GM19438 (cell line): ENCODE measurements around the gene LRPPRC.
A peak's percentile ranks its signal among the peaks of the same experiment; 100 is the strongest.
"Not testable (repeated sequence)": the region's sequence is repeated elsewhere in the genome, so short reads cannot be mapped to it uniquely, and the experiment has no call there.

Source experiments
- ATAC-seq: cut with Tn5 transposase; IDR thresholded peaks from one replicate; pipeline ENCODE4 v1.9.1; 2021; ENCODE audit warnings: low read depth; ENCODE audit not compliant: unreplicated experiment

Gene LRPPRC

GRCh38 chr2:43924463-43924862, 71.3 kb downstream of the LRPPRC start:
- no peak for ATAC-seq

DNA sequence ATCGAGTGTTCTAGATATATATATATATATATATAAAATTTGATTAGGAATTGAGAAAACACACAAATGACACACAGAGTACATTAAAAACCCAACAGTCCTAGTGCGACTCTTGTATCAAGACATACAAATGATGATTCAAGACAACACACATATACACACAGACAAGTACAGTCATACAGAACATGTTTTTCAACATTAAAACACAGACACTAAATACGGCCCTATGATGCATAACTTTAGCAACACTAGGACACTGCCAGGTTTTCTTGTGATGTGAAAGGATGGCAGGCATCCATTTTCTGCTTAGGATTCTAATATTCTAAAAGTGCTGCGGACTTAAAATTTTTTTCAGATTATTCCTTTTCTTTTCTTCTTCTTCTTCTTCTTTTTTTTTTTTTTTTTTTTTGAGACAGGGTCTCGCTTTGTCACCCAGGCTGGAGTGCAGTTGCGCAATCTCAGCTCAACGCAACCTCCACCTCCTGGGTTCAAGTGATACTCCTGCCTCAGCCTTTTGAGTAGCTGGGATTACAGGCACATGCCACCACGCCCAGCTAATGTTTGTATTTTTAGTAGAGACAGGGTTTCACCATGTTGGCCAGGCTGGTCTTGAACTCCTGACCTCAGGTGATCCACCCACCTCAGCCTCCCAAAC, 84.5 kb downstream of the LRPPRC start:
- not testable (repeated sequence) for ATAC-seq

GRCh38 chr2:43906448-43907109, 89.2 kb downstream of the LRPPRC start:
- ATAC-seq = no peak

GRCh38 chr2:43905871-43906270, 89.9 kb downstream of the LRPPRC start:
- no peak for ATAC-seq

DNA sequence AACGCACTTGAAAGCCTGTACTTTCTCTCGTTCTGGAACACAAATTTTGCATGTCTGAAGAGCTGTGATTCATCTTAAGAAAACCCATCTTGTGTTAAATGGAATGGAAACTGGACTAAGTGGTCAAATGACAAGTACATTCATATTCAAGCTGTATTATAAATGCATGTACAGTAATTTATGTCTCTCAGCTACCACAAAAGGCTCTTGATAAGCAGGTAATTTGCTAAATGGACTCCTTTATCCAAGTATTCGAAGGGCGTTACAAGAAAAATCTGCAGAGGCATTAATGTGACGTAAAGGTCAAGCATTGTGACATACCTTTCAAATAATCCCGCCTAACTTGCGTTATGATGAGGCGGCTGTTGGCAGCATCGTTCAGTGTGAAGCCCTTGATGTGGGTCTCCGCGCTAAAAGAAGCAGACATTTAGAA, 90.4 kb downstream of the LRPPRC start:
- no peak for ATAC-seq

- no peak for ATAC-seq
These were observed 96.2 kb downstream of the LRPPRC start for GRCh38 chr2:43899589-43899988.

GRCh38 chr2:43898838-43899346, 96.9 kb downstream of the LRPPRC start:
- ATAC-seq = no peak

DNA sequence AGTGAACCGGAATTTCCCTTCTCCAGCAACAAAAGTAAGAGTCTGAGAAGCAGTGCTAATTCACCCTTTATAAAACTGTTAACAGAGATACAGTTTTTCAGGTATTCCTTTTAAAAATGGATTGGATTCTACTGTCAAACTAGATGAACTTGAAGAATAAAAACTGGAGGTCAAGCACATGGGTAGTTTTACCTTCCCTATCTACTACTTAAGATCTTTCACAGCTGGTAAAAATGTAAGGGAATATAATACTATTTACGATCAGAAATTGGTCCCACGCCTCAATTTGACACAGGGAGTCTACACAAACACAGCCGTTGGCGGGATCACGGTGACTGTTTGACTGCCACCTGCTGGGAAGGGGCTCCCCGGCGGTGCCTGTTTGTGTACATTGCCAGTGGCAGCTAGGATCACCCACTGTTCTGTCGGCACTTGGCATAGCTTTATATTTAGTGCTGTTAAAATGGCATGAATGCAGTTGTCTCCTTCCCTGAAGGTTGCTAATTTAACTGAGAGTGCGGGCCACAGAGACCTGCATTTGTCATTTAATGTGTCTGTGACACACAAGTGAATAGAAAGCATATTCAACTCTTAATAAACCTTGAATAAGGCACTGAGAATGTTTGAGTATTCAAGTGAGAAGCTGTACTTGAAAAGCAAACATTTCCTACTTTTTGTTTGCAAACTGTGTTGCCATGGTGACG, 97.5 kb downstream of the LRPPRC start:
- ATAC-seq = no peak

DNA sequence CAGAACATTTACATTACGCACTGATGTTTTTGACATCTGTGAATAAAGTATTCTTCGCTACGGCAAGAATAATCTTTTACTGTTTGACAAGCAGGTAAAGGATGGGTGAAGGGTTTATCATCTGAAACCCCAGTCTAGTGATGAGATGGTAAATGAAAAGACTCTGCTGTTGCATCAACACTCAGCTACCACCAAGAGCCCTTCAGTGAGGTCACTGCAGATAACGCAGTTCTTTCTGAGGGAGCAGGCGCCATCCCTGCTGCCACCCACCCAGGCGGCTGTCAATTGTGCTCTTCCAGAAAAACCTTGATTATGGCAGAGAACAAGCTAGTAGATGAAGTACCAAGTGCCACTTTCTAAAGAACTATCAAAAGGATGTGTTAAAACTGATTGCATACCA, 98.3 kb downstream of the LRPPRC start:
- ATAC-seq = no peak

GRCh38 chr2:43896906-43897305, 98.9 kb downstream of the LRPPRC start:
- ATAC-seq = no peak

DNA sequence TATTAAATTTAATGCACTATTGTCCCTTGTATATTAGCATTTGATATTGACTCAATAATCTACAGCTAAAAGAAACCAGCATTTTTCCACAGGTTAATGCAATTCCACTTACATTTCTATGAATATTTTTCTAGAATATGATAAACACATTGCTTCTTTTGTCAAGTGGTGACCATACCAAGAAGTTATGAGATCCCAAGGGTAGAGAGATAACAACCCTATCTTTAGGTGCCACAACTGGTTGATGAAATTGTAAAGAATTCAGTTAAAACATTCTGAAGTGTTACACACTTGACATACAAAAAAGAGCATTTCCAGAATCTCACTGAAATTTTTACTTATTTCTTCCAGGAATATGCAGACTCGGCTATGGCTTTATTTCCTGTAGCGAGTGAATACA, 101.0 kb downstream of the LRPPRC start:
- no peak for ATAC-seq

DNA sequence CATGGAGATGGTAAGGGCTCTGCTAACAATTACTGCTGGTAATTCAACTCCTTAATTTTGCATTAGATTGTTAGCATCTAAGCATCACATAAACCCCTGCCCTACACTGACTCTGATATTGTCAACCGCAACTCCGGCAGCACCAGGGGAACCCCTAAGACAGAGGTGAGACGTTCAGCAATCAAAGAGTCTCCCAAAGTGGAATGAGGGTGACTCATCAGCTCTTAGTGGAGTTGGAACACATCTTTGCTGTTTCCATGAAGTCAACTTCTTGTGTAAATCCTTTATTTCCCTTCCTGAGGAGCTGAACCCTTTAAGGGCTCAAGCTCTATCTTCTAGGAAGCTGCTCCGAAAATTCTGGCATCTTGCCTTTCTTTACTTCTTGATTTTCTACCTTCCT, 104.9 kb downstream of the LRPPRC start:
- ATAC-seq = no peak

DNA sequence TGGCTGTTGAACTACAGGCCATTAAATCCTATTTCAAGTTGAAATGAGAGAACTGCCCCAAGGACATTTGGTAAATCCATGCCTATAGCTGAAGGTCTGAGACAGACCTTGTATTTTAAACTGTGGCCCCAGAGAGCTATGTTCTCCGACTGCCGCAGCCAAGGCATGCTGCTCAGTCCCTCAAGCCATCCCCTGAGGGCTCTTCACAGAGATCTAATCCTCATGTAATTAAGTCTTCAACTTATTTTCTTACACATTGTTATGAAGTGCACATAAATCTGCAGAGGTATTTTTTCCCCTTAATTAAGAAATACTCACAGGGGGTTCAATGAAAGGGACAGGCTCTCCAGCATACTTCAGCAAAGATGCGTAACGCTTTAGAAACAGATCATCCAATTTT, 106.4 kb downstream of the LRPPRC start:
- no peak for ATAC-seq

DNA sequence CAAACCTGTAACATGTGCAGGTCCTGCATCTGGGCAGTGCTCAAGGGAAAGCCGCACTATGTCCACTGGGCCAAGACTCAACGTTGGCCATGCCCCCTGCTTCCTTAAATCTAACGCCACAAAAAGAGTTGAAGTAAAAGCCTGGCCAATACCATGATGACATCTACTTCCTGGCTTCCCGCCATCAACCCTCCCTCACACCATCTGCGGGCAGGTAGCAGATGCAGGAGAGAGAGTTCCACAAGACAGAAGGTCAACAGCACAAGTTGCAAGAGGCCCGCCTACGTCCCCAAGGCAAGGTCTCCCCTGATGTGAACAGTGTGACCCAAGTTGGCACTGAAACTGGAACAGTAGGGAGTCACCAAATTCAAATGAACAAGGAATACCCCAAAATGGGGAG, 108.6 kb downstream of the LRPPRC start:
- no peak for ATAC-seq

DNA sequence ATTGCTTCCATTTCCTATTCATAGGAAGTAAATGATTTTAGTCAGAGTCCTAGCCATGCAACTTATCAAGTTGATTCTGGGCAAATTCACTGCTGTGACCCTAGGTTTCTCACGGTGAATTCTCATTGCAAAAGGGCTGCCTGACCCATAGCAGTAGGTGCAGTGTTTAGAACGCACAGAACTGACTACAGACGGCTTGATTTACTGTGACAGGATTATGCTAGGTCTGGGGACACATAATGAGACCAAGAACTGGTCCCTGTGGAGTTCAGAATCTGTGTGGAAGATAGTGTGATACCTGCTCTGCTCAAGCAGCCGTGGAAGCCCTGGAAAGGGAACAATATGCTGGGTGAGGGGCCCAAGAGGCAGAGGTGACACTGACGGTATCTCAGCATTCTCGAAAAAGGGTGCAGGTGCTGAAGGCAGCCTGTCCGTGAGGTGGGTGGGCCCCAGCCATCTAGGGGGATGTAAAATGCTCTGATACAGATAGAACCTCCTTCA, 110.6 kb downstream of the LRPPRC start:
- no peak for ATAC-seq

DNA sequence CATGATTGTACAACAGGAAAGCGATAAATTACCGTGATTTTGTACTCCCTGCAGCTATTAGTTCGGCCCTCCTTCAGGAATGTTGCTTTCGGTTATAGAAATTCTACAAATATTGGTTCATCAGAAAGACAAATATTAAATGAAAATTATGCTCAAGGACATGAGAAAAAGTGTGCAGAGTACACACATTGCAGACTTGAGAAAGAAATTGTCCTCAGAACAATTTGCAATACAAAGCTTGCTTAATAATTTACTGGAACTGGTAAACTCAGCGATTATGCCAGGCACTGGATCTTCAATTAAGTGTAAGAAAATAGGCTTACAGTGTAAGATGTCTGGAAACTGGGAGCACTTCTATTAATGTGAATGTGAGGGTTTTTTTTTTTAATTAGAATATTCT, 111.1 kb downstream of the LRPPRC start:
- ATAC-seq = no peak

DNA sequence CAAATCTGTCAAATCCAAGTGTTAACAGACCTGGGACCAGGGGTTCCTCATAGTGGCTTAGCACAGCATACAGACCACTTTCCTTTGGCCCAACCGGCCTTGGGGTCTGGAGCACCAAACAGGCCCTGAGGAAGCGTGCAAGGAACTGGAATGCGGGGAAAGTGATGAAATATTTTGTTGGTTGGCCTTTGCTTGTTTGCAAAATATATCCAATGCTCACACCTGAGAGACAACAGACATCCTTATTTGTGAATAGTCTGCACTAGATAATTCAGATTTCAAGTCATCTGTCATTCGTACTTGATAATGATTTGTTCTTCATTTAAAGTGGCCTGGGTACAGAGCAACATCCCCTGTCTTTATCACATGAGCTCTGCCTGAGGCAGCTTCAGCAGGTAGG, 113.5 kb downstream of the LRPPRC start:
- no peak for ATAC-seq

DNA sequence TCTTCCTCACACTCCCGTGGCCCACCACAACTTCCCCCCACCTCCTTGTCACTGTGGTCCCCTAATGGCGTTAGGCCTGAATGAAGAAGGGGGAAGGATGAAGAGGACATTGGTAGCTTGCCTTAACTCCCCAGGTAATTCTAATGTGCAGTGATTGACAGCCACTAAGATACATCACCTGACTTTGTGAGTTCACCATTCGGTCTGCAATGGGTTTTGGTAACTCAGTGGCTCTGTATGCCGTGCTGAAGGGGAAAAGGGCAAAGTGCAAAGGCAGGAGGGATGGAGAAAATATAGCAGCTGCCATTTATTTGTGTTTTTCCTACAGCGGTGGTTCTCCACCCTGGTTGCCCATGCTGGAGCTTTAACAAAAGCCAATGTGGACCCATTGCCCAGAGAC, 114.8 kb downstream of the LRPPRC start:
- ATAC-seq = no peak

DNA sequence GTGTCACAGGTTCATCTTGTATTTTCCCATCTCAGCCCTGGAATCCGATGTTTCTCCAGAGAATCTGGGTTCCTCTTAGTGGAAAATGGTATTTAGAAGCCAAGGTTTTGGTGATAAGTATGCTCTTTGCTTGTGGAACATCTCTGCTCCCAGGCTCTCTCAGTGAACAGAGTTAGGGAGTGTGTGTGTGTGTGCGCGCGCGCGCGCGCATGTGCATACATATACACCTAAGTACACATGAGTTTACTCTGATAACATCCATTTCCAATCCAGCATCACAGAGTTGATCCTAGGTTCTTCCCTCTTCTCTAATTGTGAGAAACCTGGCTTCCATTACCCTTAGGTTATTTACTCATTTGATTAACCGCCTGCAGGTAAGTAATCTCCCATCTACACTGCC, 115.3 kb downstream of the LRPPRC start:
- ATAC-seq = no peak

- ATAC-seq = no peak
These were observed 116.5 kb downstream of the LRPPRC start for GRCh38 chr2:43879261-43879660.

- peak; percentile 70 for ATAC-seq
These were observed 117.9 kb downstream of the LRPPRC start for GRCh38 chr2:43877782-43878464.
